NB4 (cell line): ENCODE data around the gene CCL15.

ENCODE experiments used
- CTCF ChIP-seq: IDR thresholded peaks from one replicate; pipeline ENCODE4 v1.5.1; 2012; ENCODE audit warnings: low read depth, low read length
- MAX ChIP-seq: IDR thresholded peaks from 2 replicates; pipeline ENCODE4 v1.6.1; 2011; ENCODE audit warnings: low read depth, low read length
- POLR2A ChIP-seq: IDR thresholded peaks from 2 replicates; pipeline ENCODE4 v1.6.1; 2011; ENCODE audit warnings: mild to moderate bottlenecking; ENCODE audit not compliant: insufficient read length; ENCODE audit errors: extremely low read depth

- TF ChIP-seq CTCF, result no peak
- no peak for TF ChIP-seq POLR2A
- TF ChIP-seq MAX, result no peak
These were observed at the start of gene CCL15 for GRCh38 chr17:36001110-36001771.
